Measurements from ENCODE around the gene MT1M.

The MT1M gene

GRCh38 chr16:56623637-56624036 lies 8.8 kb upstream of the MT1M start:
- Histone ChIP-seq H3K9me3 (ENCODE audit: severe bottlenecking) (no peaks in the 10 kb centered on the region), H3K36me3 (no peaks in the 10 kb centered on the region), H3K4me3 (ENCODE audit: low read depth, low read length) (no peak overlapping the region), H3K27me3 (ENCODE audit: insufficient read depth, low read depth, severe bottlenecking) (no peaks in the 10 kb centered on the region), H3K27ac (no peak overlapping the region)
- TF ChIP-seq CTCF (IDR thresholded peaks at IDR 0.05; ENCODE audit: low read depth, low read length) = no peak
- no peak for DNase-seq

GRCh38 chr16:56625140-56625942 lies 7.1 kb upstream of the MT1M start, which contains the start of gene MT1E:
MT1E (plus strand) TSS chr16:56625781; CDS start chr16:56625852, 71 bp downstream.
- Histone ChIP-seq H3K27ac (no peak within 1 kb of the TSS), H3K27me3 (ENCODE audit: insufficient read depth, low read depth, severe bottlenecking) (no peaks in the 10 kb centered on the region)

GRCh38 chr16:56625943-56626654 lies 6.4 kb upstream of the MT1M start:
- Histone ChIP-seq H3K27me3 (ENCODE audit: insufficient read depth, low read depth, severe bottlenecking) (no peaks in the 10 kb centered on the region), H3K36me3 (no peaks in the 10 kb centered on the region), H3K27ac (no peak overlapping the region), H3K9me3 (ENCODE audit: severe bottlenecking) (no peaks in the 10 kb centered on the region), H3K4me3 (ENCODE audit: low read depth, low read length) (no peak overlapping the region)
- no peak for TF ChIP-seq CTCF (IDR thresholded peaks at IDR 0.05; ENCODE audit: low read depth, low read length)
- DNase-seq = no peak

More at GRCh38 chr16:56625140-56625942, 7.1 kb upstream of the MT1M start, which contains the start of gene MT1E:
- Histone ChIP-seq H3K4me3 (ENCODE audit: low read depth, low read length) (no peak within 1 kb of the TSS), H3K36me3 (no peaks in the 10 kb centered on the region), H3K9me3 (ENCODE audit: severe bottlenecking) (no peaks in the 10 kb centered on the region)
- no peak for TF ChIP-seq CTCF (IDR thresholded peaks at IDR 0.05; ENCODE audit: low read depth, low read length)
- no peak for DNase-seq

- no peak for DNase-seq
- TF ChIP-seq CTCF (IDR thresholded peaks at IDR 0.05; ENCODE audit: low read depth, low read length) = no peak
- Histone ChIP-seq H3K4me3 (ENCODE audit: low read depth, low read length) (no peak overlapping the region), H3K9me3 (ENCODE audit: severe bottlenecking) (no peaks in the 10 kb centered on the region), H3K36me3 (no peaks in the 10 kb centered on the region), H3K27ac (no peak overlapping the region), H3K27me3 (ENCODE audit: insufficient read depth, low read depth, severe bottlenecking) (no peaks in the 10 kb centered on the region)
Observed at GRCh38 chr16:56626685-56627084, 5.8 kb upstream of the MT1M start.

- Histone ChIP-seq H3K9me3 (ENCODE audit: severe bottlenecking) (no peaks in the 10 kb centered on the region), H3K27me3 (ENCODE audit: insufficient read depth, low read depth, severe bottlenecking) (no peaks in the 10 kb centered on the region), H3K4me3 (ENCODE audit: low read depth, low read length) (no peak overlapping the region), H3K36me3 (no peaks in the 10 kb centered on the region), H3K27ac (peak overlapping the region; percentile 65)
- TF ChIP-seq CTCF (IDR thresholded peaks at IDR 0.05; ENCODE audit: low read depth, low read length) = no peak
- DNase-seq = no peak
Observed at GRCh38 chr16:56628486-56629350, 3.7 kb upstream of the MT1M start.

Data from WERI-Rb-1 (cell line).